Nephron progenitor cell (in vitro differentiated cells): ENCODE results near the gene MKRN1.
A peak's percentile ranks its signal among the peaks of the same experiment; 100 is the strongest.
"Not testable (repeated sequence)": the region's sequence is repeated elsewhere in the genome, so short reads cannot be mapped to it uniquely, and the experiment has no call there.

Experiments used
- DNase-seq: peaks from one replicate; pipeline ENCODE4 v3.0.0; 2021
- H3K27ac Mint-ChIP-seq: 2 replicates; pipeline ENCODE4 v1.8.0; 2021; ENCODE audit warnings: mild to moderate bottlenecking, moderate library complexity, mixed read lengths
- H3K27me3 Mint-ChIP-seq: 2 replicates; pipeline ENCODE4 v1.8.0; 2021; ENCODE audit warnings: mild to moderate bottlenecking, low read depth, mixed read lengths; ENCODE audit not compliant: poor library complexity
- H3K36me3 Mint-ChIP-seq: 2 replicates; pipeline ENCODE4 v1.8.0; 2021; ENCODE audit warnings: low read depth, mixed read lengths
- H3K4me1 Mint-ChIP-seq: 2 replicates; pipeline ENCODE4 v1.8.0; 2021; ENCODE audit warnings: mixed read lengths
- H3K4me3 Mint-ChIP-seq: 2 replicates; pipeline ENCODE4 v1.8.0; 2021; ENCODE audit warnings: mild to moderate bottlenecking, moderate library complexity, mixed read lengths
- H3K9me3 Mint-ChIP-seq: 2 replicates; pipeline ENCODE4 v1.8.0; 2021; ENCODE audit warnings: mild to moderate bottlenecking, moderate library complexity, mixed read lengths
- TF ChIP-seq, protein P1 (sequence below): fragments of 200-600 bp; sonication (generic); IDR thresholded peaks from 2 replicates; pipeline ENCODE4 v1.5.0; 2021; ENCODE audit warnings: antibody characterized with exemption

MKRN1 gene

DNA sequence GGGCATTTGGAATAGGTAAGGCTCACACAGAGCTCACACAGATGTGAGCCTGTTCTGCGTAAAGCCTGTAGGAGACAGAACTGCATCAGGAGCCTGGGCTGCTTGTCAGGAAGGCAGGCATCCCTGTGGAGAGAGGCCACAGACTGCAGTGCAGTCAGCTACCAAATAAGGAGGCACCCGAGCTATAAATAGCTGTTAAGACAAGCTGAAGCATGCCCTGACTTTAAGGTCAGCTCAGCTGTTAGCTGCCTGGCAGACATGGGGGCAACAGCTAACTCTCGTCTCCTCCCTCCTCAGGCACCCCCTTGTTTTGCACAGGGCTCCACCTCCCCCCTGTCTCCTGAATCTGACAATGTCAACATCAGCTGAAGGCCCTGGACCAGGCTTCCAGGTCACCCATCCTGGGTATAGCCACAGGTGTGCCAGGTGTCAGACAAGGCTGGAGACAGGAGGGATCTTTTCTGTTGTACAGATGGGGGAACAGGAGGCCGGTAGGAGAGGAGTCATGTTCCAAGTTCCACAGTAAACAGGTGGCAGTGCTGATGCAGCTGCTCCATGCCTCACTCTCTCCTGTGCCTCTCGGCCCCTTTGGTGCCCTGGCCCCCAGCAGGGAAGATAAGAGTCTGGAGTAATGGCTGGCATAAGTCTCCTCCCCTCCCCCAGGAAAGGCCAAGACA, 27.6 kb upstream of the MKRN1 start:
- no peaks in the 10 kb centered on the region for H3K27me3 Mint-ChIP-seq
- H3K36me3 Mint-ChIP-seq: no peaks in the 10 kb centered on the region
- H3K4me3 Mint-ChIP-seq: no peak overlapping the region
- TF ChIP-seq, protein P1, sequence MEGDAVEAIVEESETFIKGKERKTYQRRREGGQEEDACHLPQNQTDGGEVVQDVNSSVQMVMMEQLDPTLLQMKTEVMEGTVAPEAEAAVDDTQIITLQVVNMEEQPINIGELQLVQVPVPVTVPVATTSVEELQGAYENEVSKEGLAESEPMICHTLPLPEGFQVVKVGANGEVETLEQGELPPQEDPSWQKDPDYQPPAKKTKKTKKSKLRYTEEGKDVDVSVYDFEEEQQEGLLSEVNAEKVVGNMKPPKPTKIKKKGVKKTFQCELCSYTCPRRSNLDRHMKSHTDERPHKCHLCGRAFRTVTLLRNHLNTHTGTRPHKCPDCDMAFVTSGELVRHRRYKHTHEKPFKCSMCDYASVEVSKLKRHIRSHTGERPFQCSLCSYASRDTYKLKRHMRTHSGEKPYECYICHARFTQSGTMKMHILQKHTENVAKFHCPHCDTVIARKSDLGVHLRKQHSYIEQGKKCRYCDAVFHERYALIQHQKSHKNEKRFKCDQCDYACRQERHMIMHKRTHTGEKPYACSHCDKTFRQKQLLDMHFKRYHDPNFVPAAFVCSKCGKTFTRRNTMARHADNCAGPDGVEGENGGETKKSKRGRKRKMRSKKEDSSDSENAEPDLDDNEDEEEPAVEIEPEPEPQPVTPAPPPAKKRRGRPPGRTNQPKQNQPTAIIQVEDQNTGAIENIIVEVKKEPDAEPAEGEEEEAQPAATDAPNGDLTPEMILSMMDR: no peak
- DNase-seq: peak; percentile 27
- peak overlapping the region; percentile 49 for H3K27ac Mint-ChIP-seq
- H3K9me3 Mint-ChIP-seq: no peaks in the 10 kb centered on the region
- peaks cover 42% of the 10 kb centered on the region for H3K4me1 Mint-ChIP-seq

DNA sequence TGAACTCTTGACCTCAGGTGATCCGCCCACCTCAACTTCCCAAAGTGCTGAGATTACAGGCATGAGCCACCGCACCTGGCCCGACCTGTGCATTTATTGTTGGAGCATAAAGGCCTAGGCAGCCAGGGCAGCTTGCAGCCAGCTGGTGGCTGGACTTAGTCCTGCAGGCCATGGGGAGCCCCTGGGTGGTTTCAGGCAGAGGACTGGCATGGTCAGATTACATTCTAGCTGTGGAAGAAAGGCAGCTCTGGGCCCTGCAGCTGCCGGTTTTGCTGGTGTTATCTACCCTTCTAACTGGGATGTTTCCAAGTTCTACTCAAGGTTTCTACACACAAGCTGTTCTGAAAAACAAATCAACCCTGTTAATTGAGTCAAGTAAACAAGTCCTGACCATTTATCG, 22.7 kb upstream of the MKRN1 start:
- no peaks in the 10 kb centered on the region for H3K27me3 Mint-ChIP-seq
- H3K27ac Mint-ChIP-seq: no peak overlapping the region
- no peak for DNase-seq
- TF ChIP-seq, protein P1: no peak
- no peak overlapping the region for H3K4me3 Mint-ChIP-seq
- H3K4me1 Mint-ChIP-seq: peaks cover 22% of the 10 kb centered on the region
- no peaks in the 10 kb centered on the region for H3K9me3 Mint-ChIP-seq
- H3K36me3 Mint-ChIP-seq: no peaks in the 10 kb centered on the region

DNA sequence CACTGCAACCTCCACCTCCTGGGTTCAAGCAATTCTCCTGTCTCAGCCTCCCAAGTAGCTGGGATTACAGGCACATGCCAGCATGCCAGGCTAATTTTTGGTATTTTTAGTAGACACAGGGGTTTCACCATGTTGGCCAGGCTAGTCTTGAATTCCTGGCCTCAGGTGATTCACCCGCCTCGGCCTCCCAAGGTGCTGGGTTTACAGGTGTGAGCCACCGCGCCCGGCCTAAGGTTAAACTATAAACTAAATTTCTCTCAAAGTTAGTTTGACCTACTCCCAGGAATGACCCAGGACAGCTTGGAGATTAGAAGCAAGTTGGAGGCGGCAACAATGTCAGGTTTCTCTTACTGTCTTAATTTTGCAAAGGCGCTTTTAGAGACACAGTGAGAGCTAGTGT, 18.5 kb upstream of the MKRN1 start:
- not testable (repeated sequence) for H3K4me3 Mint-ChIP-seq, H3K9me3 Mint-ChIP-seq, H3K36me3 Mint-ChIP-seq, DNase-seq, H3K27me3 Mint-ChIP-seq, H3K27ac Mint-ChIP-seq, H3K4me1 Mint-ChIP-seq

DNA sequence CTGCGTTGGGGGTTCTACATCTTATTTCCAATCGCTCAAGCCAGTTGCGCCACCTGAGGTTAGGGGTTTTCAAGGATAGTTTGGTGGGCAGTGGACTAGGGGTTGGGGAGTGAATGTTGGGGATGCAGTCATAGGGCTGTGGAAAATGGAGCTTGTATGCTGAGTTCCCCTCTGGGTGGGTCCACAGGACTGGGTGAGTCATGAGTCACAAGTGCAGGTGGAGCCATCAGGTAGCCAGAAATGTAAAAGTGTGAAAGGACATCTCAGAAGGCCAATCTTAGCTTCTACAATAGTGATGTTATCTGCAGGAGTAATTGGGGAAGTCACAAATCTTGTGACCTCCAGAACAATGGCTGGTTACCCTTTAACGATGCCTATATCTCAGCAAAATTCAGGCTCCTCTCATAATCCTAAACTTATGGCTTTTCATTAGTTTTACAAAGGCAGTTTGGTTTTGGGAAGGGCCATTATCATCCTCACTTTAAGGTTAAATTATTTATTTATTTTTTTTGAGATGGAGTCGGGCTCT, 18.0 kb upstream of the MKRN1 start:
- DNase-seq: no peak
- Mint-ChIP-seq H3K27ac (no peak overlapping the region), H3K9me3 (no peaks in the 10 kb centered on the region), H3K4me3 (no peak overlapping the region), H3K36me3 (no peaks in the 10 kb centered on the region), H3K4me1 (peaks cover 5% of the 10 kb centered on the region), H3K27me3 (peaks cover 3% of the 10 kb centered on the region)
- TF ChIP-seq, protein P1: no peak

DNA sequence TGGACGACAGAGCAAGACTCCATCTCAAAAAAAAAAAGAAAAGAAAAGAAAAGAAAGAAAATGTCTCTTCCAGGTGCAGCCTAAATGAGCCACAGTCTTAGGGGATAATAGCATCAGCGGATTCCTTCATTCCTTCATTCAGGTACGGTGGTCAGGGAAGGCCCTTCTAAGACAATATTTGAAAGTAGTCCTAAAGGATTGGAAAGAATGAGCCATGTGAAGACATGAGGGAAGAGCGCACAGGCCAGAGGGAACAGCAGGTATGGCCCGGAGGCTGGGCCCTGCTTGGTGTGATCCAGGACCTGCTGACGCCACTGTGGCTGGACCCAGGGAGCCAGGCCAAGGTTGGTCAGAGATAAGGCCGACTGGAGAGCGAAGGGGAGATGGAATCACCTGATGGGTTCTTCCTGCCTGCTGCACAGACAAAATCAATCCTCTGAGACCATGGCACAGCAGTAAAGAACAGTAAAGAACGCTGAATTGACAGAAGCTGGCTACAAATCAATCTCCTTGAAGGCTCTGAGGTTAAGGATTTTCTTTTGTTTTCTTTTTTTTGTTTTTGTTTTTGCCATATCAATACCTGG, 16.3 kb upstream of the MKRN1 start:
- H3K27ac Mint-ChIP-seq: no peak overlapping the region
- TF ChIP-seq, protein P1: no peak
- no peaks in the 10 kb centered on the region for H3K36me3 Mint-ChIP-seq
- H3K9me3 Mint-ChIP-seq: no peaks in the 10 kb centered on the region
- H3K27me3 Mint-ChIP-seq: peaks cover 3% of the 10 kb centered on the region
- no peak for DNase-seq
- peaks cover 5% of the 10 kb centered on the region for H3K4me1 Mint-ChIP-seq
- no peak overlapping the region for H3K4me3 Mint-ChIP-seq

DNA sequence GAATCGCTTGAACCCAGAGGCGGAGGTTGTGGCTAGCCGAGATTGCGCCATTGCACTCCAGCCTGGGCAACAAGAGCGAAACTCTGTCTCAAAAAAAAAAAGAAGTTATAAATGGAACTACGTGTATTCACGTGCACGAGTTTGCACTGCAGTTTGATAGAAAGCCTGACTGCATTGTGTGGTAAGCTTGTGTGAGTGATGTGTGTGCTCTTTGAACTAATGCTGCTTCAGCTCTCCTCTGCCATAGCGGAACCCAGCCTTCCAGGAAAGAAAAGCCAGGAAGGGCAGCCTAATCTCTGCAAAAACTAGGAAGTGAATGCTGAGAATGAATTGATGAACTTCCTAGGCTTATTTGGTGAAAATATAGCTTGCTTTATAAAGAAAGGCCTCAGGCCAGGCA, 15.6 kb upstream of the MKRN1 start:
- Mint-ChIP-seq H3K27ac (no peak overlapping the region), H3K9me3 (no peaks in the 10 kb centered on the region)

More for the DNA sequence above, 15.6 kb upstream of the MKRN1 start:
- no peaks in the 10 kb centered on the region for H3K36me3 Mint-ChIP-seq
- H3K4me3 Mint-ChIP-seq: no peak overlapping the region
- H3K4me1 Mint-ChIP-seq: peaks cover 5% of the 10 kb centered on the region
- peaks cover 3% of the 10 kb centered on the region for H3K27me3 Mint-ChIP-seq
- TF ChIP-seq, protein P1: no peak
- DNase-seq: no peak
